Ovary (tissue), 9 donors: Measurements from ENCODE around the gene MUSK. TPM values are rescaled to one million over a fixed set of nuclear protein-coding genes. Genes with fewer than 3 reads are reported as not detected.

Experiments
- DNase-seq, 5 donors: peaks; one replicate each; pipeline ENCODE4 v3.0.0-alpha.2; 2019 to 2020
- H3K27ac ChIP-seq, 2 donors: fragments of 200-600 bp; one replicate each; pipeline versions ENCODE4 v1.5.1 to v1.8.0; 2019 to 2022
- H3K27me3 ChIP-seq: fragments of 200-600 bp; one replicate; pipeline ENCODE4 v1.8.0; 2022
- H3K36me3 ChIP-seq: fragments of 200-600 bp; sonication (generic); one replicate; pipeline ENCODE4 v1.5.1; 2019
- H3K4me1 ChIP-seq: one replicate; pipeline ENCODE4 v1.8.1; 2013; ENCODE audit warnings: mild to moderate bottlenecking, moderate library complexity; ENCODE audit not compliant: insufficient read depth
- H3K4me3 ChIP-seq: fragments of 200-600 bp; sonication (generic); one replicate; pipeline ENCODE4 v1.5.1; 2017
- H3K9me3 ChIP-seq, 2 donors: fragments of 200-600 bp in 1 of 2; sonication (generic) in 1 of 2; one replicate each; pipeline versions ENCODE4 v1.5.1 to v1.8.1; 2013 to 2019; ENCODE audit warnings: mild to moderate bottlenecking in 1 of 2, moderate library complexity in 1 of 2
- EP300 ChIP-seq: sonication (generic); formaldehyde crosslinking; IDR thresholded peaks from one replicate; pipeline ENCODE4 v1.6.1; 2017; ENCODE audit warnings: antibody characterized with exemption
- POLR2A ChIP-seq: fragments of 450-650 bp; IDR thresholded peaks from one replicate; pipeline ENCODE4 v1.6.1; 2017; ENCODE audit warnings: antibody characterized with exemption, mild to moderate bottlenecking, moderate library complexity
- WGBS, 3 donors: extraction: QIAGEN DNeasy Blood & Tissue Kit in 1 of 3; methylation state at CpG; one replicate each; pipeline versions ENCODE4 v1.1.5 to v1.1.7; 2013 to 2017; 5-methylcytosine and 5-hydroxymethylcytosine counted together
- intact Hi-C, 4 donors: fragments of 100-400 bp; cut with DNase I; formaldehyde crosslinking; loops; one replicate each; pipeline versions ENCODE4 v1.11.0 to v1.15.1; 2022 to 2023
- polyA plus RNA-seq, 2 donors: library from polyadenylated mRNA; stranded (reverse); fragments of 200-250 nt in 1 of 2; fragments of 350-450 nt in 1 of 2; fragmentation: Illumina TruSeq in 1 of 2; extraction: RNeasy Lipid Tissue Mini Kit (QIAGEN cat#74804) in 1 of 2; gene quantifications; one replicate each; pipeline ENCODE4 v1.2.3, GENCODE V29; 2013 to 2014
- small RNA-seq: library from RNA; depleted of rRNA; stranded (forward); fragments of <200 nt; gene quantifications from one replicate; pipeline ENCODE3, GENCODE V24; 2016
- total RNA-seq, 7 donors: library from RNA; depleted of rRNA in 2 of 7; stranded (reverse); fragments of >200 nt in 2 of 7; fragmentation: NEBNext Ultra II Directional in 3 of 7; extraction: Animal tissue kit (Norgen Biotek cat#: 25700) in 3 of 7; gene quantifications; one replicate each; pipeline versions ENCODE4 v1.1.0 to v1.2.4, GENCODE V29; 2016 to 2023
- TF ChIP-seq, protein P1 (sequence below), 3 donors: fragments of 450-650 bp in 2 of 3; fragments of 200-600 bp in 1 of 3; IDR thresholded peaks; one replicate each; pipeline versions ENCODE4 v1.5.1 to v1.8.0; 2016 to 2022; ENCODE audit warnings: antibody characterized with exemption in 3 of 3, mild to moderate bottlenecking in 1 of 3
- donor health status: DM: no; HTN: no; CAD: no; lungs with moderate emphysema.
- donor health status: DM: no; HTN: no; CAD: no.
- donor health status: Bipolar disorder and iron deficiency.
- donor health status: DM: yes; HTN: yes; CAD: no.
- donor health status: DM: no; HTN: no; CAD: no.
- donor health status: DM: yes; HTN: yes; CAD: no.

Gene MUSK
- total and polyA plus RNA-seq, 9 donors, result 0.10 to 0.91 (median 0.17) TPM; not detected in 1

GRCh38 chr9:110846215-110846614 is 177.6 kb downstream of the MUSK start:
- intact Hi-C loops, result no loop called here
- Histone ChIP-seq H3K4me1 (no peaks in the 10 kb centered on the region), H3K4me3 (no peak overlapping the region), H3K27me3 (no peaks in the 10 kb centered on the region), H3K36me3 (no peaks in the 10 kb centered on the region), H3K9me3 (no peaks in the 10 kb centered on the region), H3K27ac (no peak overlapping the region)
- 94 to 95% (median 94%) methylated on average over 2 of the region's 2 CpGs for WGBS, 3 donors
- no peak for DNase-seq
- TF ChIP-seq, protein P1, sequence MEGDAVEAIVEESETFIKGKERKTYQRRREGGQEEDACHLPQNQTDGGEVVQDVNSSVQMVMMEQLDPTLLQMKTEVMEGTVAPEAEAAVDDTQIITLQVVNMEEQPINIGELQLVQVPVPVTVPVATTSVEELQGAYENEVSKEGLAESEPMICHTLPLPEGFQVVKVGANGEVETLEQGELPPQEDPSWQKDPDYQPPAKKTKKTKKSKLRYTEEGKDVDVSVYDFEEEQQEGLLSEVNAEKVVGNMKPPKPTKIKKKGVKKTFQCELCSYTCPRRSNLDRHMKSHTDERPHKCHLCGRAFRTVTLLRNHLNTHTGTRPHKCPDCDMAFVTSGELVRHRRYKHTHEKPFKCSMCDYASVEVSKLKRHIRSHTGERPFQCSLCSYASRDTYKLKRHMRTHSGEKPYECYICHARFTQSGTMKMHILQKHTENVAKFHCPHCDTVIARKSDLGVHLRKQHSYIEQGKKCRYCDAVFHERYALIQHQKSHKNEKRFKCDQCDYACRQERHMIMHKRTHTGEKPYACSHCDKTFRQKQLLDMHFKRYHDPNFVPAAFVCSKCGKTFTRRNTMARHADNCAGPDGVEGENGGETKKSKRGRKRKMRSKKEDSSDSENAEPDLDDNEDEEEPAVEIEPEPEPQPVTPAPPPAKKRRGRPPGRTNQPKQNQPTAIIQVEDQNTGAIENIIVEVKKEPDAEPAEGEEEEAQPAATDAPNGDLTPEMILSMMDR (IDR thresholded peaks at IDR 0.05), result no peak
- TF ChIP-seq POLR2A, result no peak
- no peak for TF ChIP-seq EP300

- Histone ChIP-seq H3K9me3 (no peaks in the 10 kb centered on the region), H3K4me1 (no peaks in the 10 kb centered on the region), H3K27ac (no peak overlapping the region), H3K4me3 (no peak overlapping the region), H3K36me3 (no peaks in the 10 kb centered on the region), H3K27me3 (no peaks in the 10 kb centered on the region)
- WGBS, 3 donors, result 0 to 8% (median 1%) methylated on average over 3 of the region's 3 CpGs
- intact Hi-C loops, result no loop called here
- TF ChIP-seq, protein P1 (IDR thresholded peaks at IDR 0.05), result no peak
- TF ChIP-seq EP300 (no peak), POLR2A (no peak)
- no peak for DNase-seq
Observed at GRCh38 chr9:110847671-110848070, 179.1 kb downstream of the MUSK start.

- DNase-seq, result no peak
- H3K9me3 ChIP-seq, result no peaks in the 10 kb centered on the region
- no peaks in the 10 kb centered on the region for H3K36me3 ChIP-seq
- no peak overlapping the region for H3K4me3 ChIP-seq
- no peaks in the 10 kb centered on the region for H3K27me3 ChIP-seq
- TF ChIP-seq EP300, result no peak
- TF ChIP-seq, protein P1 (IDR thresholded peaks at IDR 0.05), result no peak
- TF ChIP-seq POLR2A, result no peak
- 76 to 93% (median 88%) methylated on average over 6 of the region's 6 CpGs for WGBS, 3 donors
- intact Hi-C loops, result no loop called here
- no peaks in the 10 kb centered on the region for H3K4me1 ChIP-seq
- H3K27ac ChIP-seq, result no peak overlapping the region
Observed at GRCh38 chr9:110850401-110851135, 182.0 kb downstream of the MUSK start.

Small RNA genes within 50 kb of the gene (small RNA-seq; reads per million reads assigned to genes)
- not detected for gene AL513328.1

Other genes with a start within 250 kb of the MUSK start
- 10 to 100 TPM in 4 of 7 donors, 1 to 10 TPM in 2, under 1 TPM in 1; 0.40 to 20.0 (median 13.3) TPM for gene SVEP1, start 89.0 kb upstream of the MUSK start, total RNA-seq
- 10 to 100 TPM in 1 of 2 donors, 1 to 10 TPM in 1; 1.2 to 23.1 TPM for gene SVEP1, start 89.0 kb upstream of the MUSK start, polyA plus RNA-seq